GM18517 (cell line): ENCODE data around the gene PRRT1.
A peak's percentile ranks its signal among the peaks of the same experiment; 100 is the strongest.
"Not testable (repeated sequence)": the region's sequence is repeated elsewhere in the genome, so short reads cannot be mapped to it uniquely, and the experiment has no call there.

Experiments used
- ATAC-seq: cut with Tn5 transposase; IDR thresholded peaks from one replicate; pipeline ENCODE4 v1.9.1; 2021; ENCODE audit warnings: mild to moderate bottlenecking, moderate library complexity; ENCODE audit not compliant: unreplicated experiment

Gene PRRT1

GRCh38 chr6:32188381-32189068 lies 36.8 kb upstream of the PRRT1 start:
- no peak for ATAC-seq

- ATAC-seq: not testable (repeated sequence)
Measured at GRCh38 chr6:32187725-32188380, 36.1 kb upstream of the PRRT1 start.

- ATAC-seq: no peak
Measured at GRCh38 chr6:32187009-32187709, 35.4 kb upstream of the PRRT1 start.

GRCh38 chr6:32186151-32186840 lies 34.6 kb upstream of the PRRT1 start:
- ATAC-seq: not testable (repeated sequence)

- not testable (repeated sequence) for ATAC-seq
Measured at GRCh38 chr6:32185681-32186131, 34.0 kb upstream of the PRRT1 start.

GRCh38 chr6:32184084-32184640 lies 32.4 kb upstream of the PRRT1 start, which contains the start of gene AGER:
Gene AGER, minus strand, starts transcription at chr6:32184253. Its CDS starts 31 bp downstream, at chr6:32184222.
- no peak for ATAC-seq

GRCh38 chr6:32183483-32184083 lies 31.8 kb upstream of the PRRT1 start:
- ATAC-seq: no peak

- no peak for ATAC-seq
Measured at GRCh38 chr6:32183030-32183429, 31.3 kb upstream of the PRRT1 start.

GRCh38 chr6:32182555-32182981 lies 30.8 kb upstream of the PRRT1 start:
- no peak for ATAC-seq

- ATAC-seq: no peak
Measured at GRCh38 chr6:32181915-32182529, 30.3 kb upstream of the PRRT1 start.

GRCh38 chr6:32181148-32181702 lies 29.5 kb upstream of the PRRT1 start:
- ATAC-seq: no peak

- ATAC-seq: no peak
Measured at GRCh38 chr6:32179766-32180405, 28.1 kb upstream of the PRRT1 start.

- no peak for ATAC-seq
Measured at GRCh38 chr6:32178547-32179440, 27.1 kb upstream of the PRRT1 start.

GRCh38 chr6:32177788-32178546 lies 26.2 kb upstream of the PRRT1 start, which contains the start of gene RNF5:
Gene RNF5, plus strand, starts transcription at chr6:32178405. Its CDS starts 107 bp downstream, at chr6:32178512.
- ATAC-seq: peak; percentile 86

- no peak for ATAC-seq
Measured at GRCh38 chr6:32177183-32177787, 25.5 kb upstream of the PRRT1 start.

- no peak for ATAC-seq
Measured at GRCh38 chr6:32176476-32177182, 24.9 kb upstream of the PRRT1 start.
